Endothelial cell of umbilical vein (primary cell): Measurements from ENCODE around the gene PLXDC2. TPM values are rescaled to one million over a fixed set of nuclear protein-coding genes. Genes with fewer than 3 reads are reported as not detected.

Experiments
- BruUV-seq: library from RNA; stranded (reverse); fragments of 400-500 nt; replicated peaks from 2 replicates; lab custom pipeline; 2021; lab: Mats Ljungman, UMichigan
- CTCF ChIA-PET: fragments of 300-600, 350-600 bp; sonication (Branson Sonifier 250); formaldehyde crosslinking; loops from one replicate; lab custom pipeline; 2021; ENCODE audit warnings: antibody characterized with exemption, inconsistent platforms; lab: Charles Lee
- POLR2A ChIA-PET: fragments of 300-600, 350-600 bp; sonication (Branson Sonifier 250); formaldehyde crosslinking; loops from one replicate; lab custom pipeline; 2021; ENCODE audit warnings: antibody characterized with exemption, inconsistent platforms; lab: Charles Lee
- DNase-seq: peaks from one replicate; pipeline ENCODE4 v3.0.0-alpha.2; 2011; ENCODE audit warnings: low read depth, low spot score
- FAIRE-seq: peaks from 2 replicates; lab custom pipeline; 2011; peaks lifted over from hg19 to GRCh38; lab: Jason Lieb, UNC
- H2AFZ ChIP-seq: 2 replicates; pipeline ENCODE4 v1.6.0; 2012; ENCODE audit warnings: low read depth, low read length, control low read depth, inconsistent platforms
- H3K27ac ChIP-seq: 2 replicates; pipeline ENCODE4 v1.5.1; 2011; ENCODE audit warnings: low read depth, mild to moderate bottlenecking, control low read depth, low read length, moderate library complexity; ENCODE audit not compliant: insufficient read depth
- H3K27me3 ChIP-seq, 2 experiments: 2 replicates each; pipeline versions ENCODE4 v1.6.0 to v1.6.1; 2011; ENCODE audit warnings: low read length in 2 of 2, mixed read lengths in 1 of 2; ENCODE audit not compliant: control insufficient read depth in 2 of 2, insufficient read depth in 2 of 2
- H3K36me3 ChIP-seq, 2 experiments: 2 replicates in 1 of 2; 3 replicates in 1 of 2; pipeline ENCODE4 v1.5.1; 2011; ENCODE audit warnings: low read length in 2 of 2, mild to moderate bottlenecking in 1 of 2, moderate library complexity in 1 of 2; ENCODE audit not compliant: control insufficient read depth in 2 of 2, insufficient read depth in 2 of 2; ENCODE audit errors: extremely low read depth in 1 of 2
- H3K4me1 ChIP-seq: 3 replicates; pipeline ENCODE4 v1.5.1; 2011; ENCODE audit warnings: mild to moderate bottlenecking, low read length; ENCODE audit not compliant: control insufficient read depth, insufficient read depth; ENCODE audit errors: extremely low read depth
- H3K4me2 ChIP-seq: 2 replicates; pipeline ENCODE4 v1.6.1; 2011; ENCODE audit warnings: low read length, control low read depth, mixed read lengths; ENCODE audit not compliant: insufficient read depth
- H3K4me3 ChIP-seq, 3 experiments: fragments of 200-600 bp in 1 of 3; sonication (generic), shearing (Covaris generic) in 1 of 3; replicated peaks in 1 of 3; 2 replicates each; pipeline ENCODE4 v1.5.1; 2011 to 2016; ENCODE audit warnings: control low read depth in 3 of 3, low read length in 3 of 3, mild to moderate bottlenecking in 2 of 3, inconsistent platforms in 1 of 3, low read depth in 1 of 3, moderate library complexity in 1 of 3; ENCODE audit not compliant: insufficient read depth in 1 of 3
- H3K79me2 ChIP-seq: 2 replicates; pipeline ENCODE4 v1.6.0; 2012; ENCODE audit warnings: low read length, inconsistent platforms; ENCODE audit not compliant: control insufficient read depth, insufficient read depth
- H3K9ac ChIP-seq: replicated peaks from 2 replicates; pipeline ENCODE3; 2011; ENCODE audit warnings: low read length, control low read depth; ENCODE audit not compliant: insufficient read depth; ENCODE audit errors: extremely low read depth
- H3K9me1 ChIP-seq: replicated peaks from 3 replicates; pipeline ENCODE4 v1.6.0; 2011; ENCODE audit warnings: mild to moderate bottlenecking, low read length; ENCODE audit not compliant: control insufficient read depth, insufficient read depth; ENCODE audit errors: extremely low read depth
- H3K9me3 ChIP-seq: replicated peaks from 2 replicates; pipeline ENCODE4 v1.5.1; 2012; ENCODE audit warnings: low read length, inconsistent platforms; ENCODE audit not compliant: control insufficient read depth, insufficient read depth
- H4K20me1 ChIP-seq: replicated peaks from 2 replicates; pipeline ENCODE3; 2011; ENCODE audit warnings: mild to moderate bottlenecking, low read length; ENCODE audit not compliant: control insufficient read depth, insufficient read depth; ENCODE audit errors: extremely low read depth
- CTCF ChIP-seq, 2 donors: IDR thresholded peaks; 1 replicate in 1 of 2; 2 replicates in 1 of 2; pipeline ENCODE4 v1.5.1; 2011; ENCODE audit warnings: low read length in 2 of 2, mild to moderate bottlenecking in 2 of 2, moderate library complexity in 2 of 2, control low read depth in 1 of 2, inconsistent platforms in 1 of 2, low read depth in 1 of 2; ENCODE audit not compliant: insufficient read depth in 1 of 2; ENCODE audit errors: extremely low read depth in 1 of 2
- EZH2 ChIP-seq: IDR thresholded peaks from 2 replicates; pipeline ENCODE4 v1.6.1; 2012; ENCODE audit warnings: borderline replicate concordance, low read depth, mild to moderate bottlenecking, moderate library complexity, low read length, inconsistent platforms; ENCODE audit not compliant: severe bottlenecking
- FOS ChIP-seq: IDR thresholded peaks from 2 replicates; pipeline ENCODE4 v1.6.1; 2011; ENCODE audit warnings: mild to moderate bottlenecking, low read length, moderate library complexity, borderline replicate concordance; ENCODE audit not compliant: insufficient read depth
- GATA2 ChIP-seq: IDR thresholded peaks from 2 replicates; pipeline ENCODE4 v1.7.0; 2011; ENCODE audit warnings: low read depth, mild to moderate bottlenecking, moderate library complexity, mixed read lengths, low read length; ENCODE audit not compliant: insufficient read length, insufficient read depth
- JUN ChIP-seq: IDR thresholded peaks from 2 replicates; pipeline ENCODE4 v1.6.1; 2011; ENCODE audit warnings: borderline replicate concordance, low read depth; ENCODE audit not compliant: insufficient read length, insufficient read depth
- MAX ChIP-seq: IDR thresholded peaks from 2 replicates; pipeline ENCODE4 v1.6.1; 2011; ENCODE audit not compliant: insufficient read depth, insufficient read length
- MYC ChIP-seq: IDR thresholded peaks from one replicate; pipeline ENCODE4 v1.6.1; 2011; ENCODE audit warnings: mild to moderate bottlenecking, low read depth, low read length
- POLR2A ChIP-seq: IDR thresholded peaks from 2 replicates; pipeline ENCODE4 v1.6.1; 2012; ENCODE audit warnings: low read depth, mild to moderate bottlenecking, control low read depth, low read length
- POLR2AphosphoS5 ChIP-seq: IDR thresholded peaks from 2 replicates; pipeline ENCODE4 v1.6.1; 2012; ENCODE audit warnings: low read depth, mild to moderate bottlenecking, control low read depth, low read length, moderate library complexity; ENCODE audit not compliant: insufficient read depth
- dilution Hi-C: fragments of 300-500 bp; cut with MboI; formaldehyde crosslinking; loops from one replicate; pipeline ENCODE4 v1.15.0; 2019; ENCODE audit warnings: low sequenced_read_pairs; ENCODE audit not compliant: extremely low pct_ligation_motif_present
- intact Hi-C: fragments of 100-400 bp; cut with micrococcal nuclease; formaldehyde crosslinking; loops from one replicate; pipeline ENCODE4 v1.10.0; 2022
- polyA plus RNA-seq, 4 experiments: library from polyadenylated mRNA; depleted of rRNA in 3 of 4; stranded (reverse) in 3 of 4; unstranded in 1 of 4; fragments of >200 nt; gene quantifications; 2 replicates each; pipeline versions ENCODE4 v1.2.1 to v1.2.3, GENCODE V29; 2011 to 2012; ENCODE audit warnings: missing spikeins in 1 of 4
- total RNA-seq: library from RNA; stranded (reverse); gene quantifications from 2 replicates; pipeline ENCODE4 v1.2.3, GENCODE V29; 2021

PLXDC2 gene
- total and polyA plus RNA-seq, 2 donors (not counting 3 experiments of a cell fraction or from before 2014, with no cell fraction given): 0.32 to 1.2 TPM

- intact Hi-C loops: no loop called here
- no peak for FAIRE-seq
- Histone ChIP-seq H3K4me1 (no peaks in the 10 kb centered on the region), H4K20me1 (no peaks in the 10 kb centered on the region), H3K27ac (no peak overlapping the region), H3K79me2 (no peaks in the 10 kb centered on the region), H3K27me3 (no peaks in the 10 kb centered on the region), H3K4me3 (no peak overlapping the region), H3K36me3 (no peaks in the 10 kb centered on the region), H3K9me1 (no peaks in the 10 kb centered on the region), H3K9ac (no peak overlapping the region), H2AFZ (no peak overlapping the region), H3K4me2 (no peak overlapping the region), H3K9me3 (no peaks in the 10 kb centered on the region)
- POLR2A ChIA-PET: no interaction called here
- TF ChIP-seq CTCF (IDR thresholded peaks at IDR 0.05; ENCODE audit: extremely low read depth in 1 of 2, insufficient read depth in 1 of 2, low read depth in 1 of 2, low read length in 2 of 2) (no peak), FOS (no peak), MAX (no peak), EZH2 (no peak), MYC (no peak), JUN (no peak), GATA2 (no peak), POLR2A (no peak), POLR2AphosphoS5 (no peak)
- DNase-seq: no peak
- dilution Hi-C loops: no loop called here
- CTCF ChIA-PET: no interaction called here
- BruUV-seq: no TSS peak
Observed at GRCh38 chr10:19892677-19893076, 76.4 kb downstream of the PLXDC2 start.
